Hindlimb muscle (tissue), 1 donor: Measurements from ENCODE around the gene ME2. TPM values are rescaled to one million over a fixed set of nuclear protein-coding genes. Genes with fewer than 3 reads are reported as not detected.
"Not testable (repeated sequence)": the region's sequence is repeated elsewhere in the genome, so short reads cannot be mapped to it uniquely, and the experiment has no call there.

ENCODE experiments used
- DNase-seq: peaks from one replicate; pipeline ENCODE4 v3.0.0-alpha.2; 2013
- polyA plus RNA-seq: library from polyadenylated mRNA; unstranded; fragments of 120-200 nt; gene quantifications from one replicate; pipeline ENCODE4 v1.2.1, GENCODE V29; 2013; ENCODE audit not compliant: insufficient read length

Gene ME2
- 25.4 TPM for polyA plus RNA-seq

DNA sequence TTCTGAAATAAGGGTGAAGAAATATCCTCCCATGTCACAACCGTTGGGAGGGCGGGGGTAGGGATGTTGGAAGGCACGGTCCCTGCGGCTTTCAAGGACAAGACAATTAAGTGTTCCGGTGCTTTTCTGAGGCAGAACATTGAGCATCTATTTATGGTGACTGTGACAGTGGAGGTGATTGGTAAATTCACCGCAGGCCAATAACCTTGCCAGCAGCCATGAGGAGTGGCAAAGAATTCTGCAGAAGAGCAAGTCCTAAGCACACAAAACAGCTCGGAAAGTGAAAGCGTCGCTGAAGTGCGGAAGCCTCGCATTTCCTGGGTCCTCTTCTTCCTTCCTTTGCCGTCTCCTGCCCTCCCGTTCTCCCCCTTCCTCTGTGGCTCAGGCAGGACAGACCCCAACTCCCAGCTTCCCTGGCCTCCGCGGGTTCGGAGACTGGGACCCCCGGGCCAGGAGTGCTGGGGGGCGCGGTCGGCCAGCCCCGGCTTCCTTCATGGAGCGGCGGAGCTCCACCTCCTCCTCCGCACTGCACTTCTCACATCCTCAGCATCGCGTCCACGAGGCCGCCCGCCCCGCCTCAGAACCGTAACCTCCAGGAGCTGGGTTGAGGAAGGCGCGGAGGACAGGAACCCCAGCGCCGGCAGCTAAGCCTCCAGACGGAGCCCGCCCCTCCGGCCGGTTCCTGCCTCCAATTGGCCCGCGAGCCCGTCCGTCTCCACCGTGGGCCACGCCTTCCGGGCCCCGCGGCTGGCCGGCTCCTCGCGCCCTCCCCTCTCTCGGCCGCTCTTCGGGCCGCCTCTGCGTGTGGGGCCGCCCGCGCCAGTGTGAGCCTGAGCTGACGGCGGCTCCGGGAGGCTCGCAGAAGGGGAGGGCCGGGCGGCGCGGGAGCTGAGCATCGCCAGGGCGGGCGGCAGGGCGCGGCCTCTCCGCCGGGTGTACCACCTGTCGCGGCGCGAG, at the start of gene ME2:
Gene ME2 (plus strand): TSS at position 774 of the 957 bp plus-strand sequence. CDS start 16,703 bp downstream, outside the sequence.
- DNase-seq, result peak; percentile 93

DNA sequence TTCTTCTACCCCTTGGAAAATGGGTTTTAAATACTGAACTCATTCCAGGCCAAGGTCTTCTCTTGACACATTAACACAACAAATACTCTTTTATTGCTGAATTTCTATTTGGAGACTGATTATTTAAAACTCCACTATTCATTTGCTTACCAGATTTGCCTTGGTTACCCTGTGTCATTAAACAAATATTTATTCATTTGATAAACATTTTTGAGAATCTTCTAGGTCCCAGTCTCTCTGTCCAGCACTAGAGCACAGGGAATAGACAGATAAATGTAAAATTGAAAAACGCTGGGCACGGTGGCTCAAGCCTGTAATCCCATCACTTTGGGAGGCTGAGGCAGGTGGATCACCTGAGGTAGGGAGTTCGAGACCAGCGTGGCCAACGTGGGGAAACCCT, 49.3 kb upstream of the ME2 start:
- no peak for DNase-seq

DNA sequence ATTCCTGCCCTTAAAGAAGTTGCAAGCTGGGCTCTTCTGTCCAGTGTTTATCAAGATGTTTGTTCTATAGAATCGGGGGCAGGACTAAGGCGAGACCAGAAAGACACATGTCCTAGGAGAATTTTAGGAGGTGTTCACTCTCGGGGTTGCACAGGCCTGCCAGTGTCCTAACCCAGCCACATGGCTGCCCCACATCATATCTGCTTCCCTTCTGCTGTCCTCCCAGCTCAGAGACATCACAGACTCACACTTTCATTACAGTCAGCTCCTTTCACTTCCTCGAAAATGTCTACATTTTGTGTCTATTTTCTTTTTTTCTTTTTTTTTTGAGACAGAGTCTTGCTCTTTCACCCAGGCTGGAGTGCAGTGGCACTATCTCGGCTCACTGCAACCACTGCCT, 48.4 kb upstream of the ME2 start:
- no peak for DNase-seq

DNA sequence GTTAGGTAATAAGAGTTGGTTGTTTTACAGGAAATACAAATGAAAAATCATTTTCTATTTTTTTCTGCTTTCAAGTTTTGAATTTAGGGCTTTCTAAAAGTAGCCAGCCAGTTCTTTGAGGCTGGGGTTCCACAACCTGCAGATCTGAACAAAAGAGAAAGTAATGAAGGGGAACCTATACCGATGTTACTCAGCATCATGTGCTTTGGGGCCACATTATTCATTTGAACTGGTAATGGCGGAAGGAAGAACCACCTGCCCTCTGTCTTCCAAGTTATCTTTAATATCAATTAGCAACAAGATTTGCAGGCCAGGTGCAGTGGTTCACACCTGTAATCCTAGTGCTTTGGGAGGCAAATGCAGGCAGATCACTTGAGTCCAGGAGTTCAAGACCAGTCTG, 46.2 kb upstream of the ME2 start:
- no peak for DNase-seq

DNA sequence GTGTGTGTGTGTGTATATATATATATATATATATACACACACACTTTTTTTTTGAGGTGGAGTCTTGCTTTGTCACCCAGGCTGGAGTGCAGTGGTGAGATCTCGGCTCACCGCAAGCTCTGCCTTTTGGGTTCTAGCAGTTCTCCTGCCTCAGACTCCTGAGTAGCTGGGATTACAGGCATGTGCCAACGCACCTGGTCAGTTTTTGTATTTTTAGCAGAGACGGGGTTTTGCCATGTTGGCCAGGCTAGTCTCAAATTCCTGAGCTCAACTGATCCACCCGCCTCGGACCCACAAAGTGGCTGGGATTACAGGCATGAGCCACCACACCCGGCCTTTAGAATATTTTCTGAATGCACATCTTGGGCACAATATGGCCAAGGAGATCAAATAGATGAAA, 45.4 kb upstream of the ME2 start:
- DNase-seq, result not testable (repeated sequence)

DNA sequence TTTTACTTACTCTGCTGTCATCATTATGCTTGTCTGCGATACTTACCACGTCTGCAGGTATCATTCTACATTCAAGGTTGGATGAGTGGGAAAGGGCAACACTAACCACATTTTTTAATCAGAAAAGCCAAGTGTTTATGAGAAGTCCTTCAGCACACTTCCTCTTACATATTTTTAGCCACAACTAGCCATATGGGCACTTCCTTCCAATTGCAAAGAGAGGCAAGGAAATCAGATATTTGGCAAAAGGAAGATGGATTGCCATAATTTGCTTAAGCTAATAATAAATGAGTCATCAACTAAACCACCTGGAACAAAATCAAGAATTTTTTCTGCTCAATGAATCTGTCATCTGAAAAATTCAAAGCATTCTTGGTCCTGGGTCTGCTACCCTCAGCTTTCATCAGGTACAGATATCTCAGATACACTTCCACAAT, 42.4 kb upstream of the ME2 start:
- no peak for DNase-seq

DNA sequence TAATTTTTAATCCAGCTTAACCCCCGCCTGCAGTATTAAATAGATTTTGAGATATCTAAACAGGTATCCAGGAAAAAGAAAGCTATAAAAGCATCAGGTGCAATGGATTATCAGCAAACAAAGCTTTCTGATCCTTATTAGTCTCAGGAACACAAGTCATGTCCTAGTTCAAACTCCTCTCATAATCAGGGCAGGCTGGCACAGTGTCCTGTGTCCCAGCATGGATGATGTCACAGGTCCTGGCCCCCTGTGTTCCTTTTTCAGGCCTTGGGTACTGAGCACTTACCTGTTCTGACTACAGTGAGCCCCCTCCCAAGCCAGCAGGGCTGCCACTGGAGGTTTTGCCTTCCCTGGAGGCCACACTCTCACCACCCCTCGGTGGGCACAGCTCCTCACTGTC, 39.6 kb upstream of the ME2 start:
- no peak for DNase-seq

DNA sequence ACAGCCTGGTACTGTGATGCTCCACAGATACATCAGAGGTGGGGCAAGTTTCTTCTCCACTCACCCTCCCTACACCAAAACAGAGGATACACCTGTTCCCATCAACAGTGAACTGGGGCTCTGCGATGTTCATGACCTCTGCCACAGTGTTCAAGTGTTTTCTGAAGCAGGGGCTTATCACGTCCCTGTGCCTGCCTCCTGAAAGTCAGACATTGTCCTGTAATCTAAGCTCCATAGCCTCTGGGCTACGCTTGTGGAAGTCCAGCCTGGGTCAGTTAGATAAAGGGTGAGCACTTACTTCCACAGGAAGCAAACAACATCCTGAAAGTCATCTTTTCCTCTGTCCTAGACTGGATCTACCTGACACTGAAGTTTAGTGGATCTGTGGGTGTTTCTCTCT, 38.9 kb upstream of the ME2 start:
- no peak for DNase-seq

DNA sequence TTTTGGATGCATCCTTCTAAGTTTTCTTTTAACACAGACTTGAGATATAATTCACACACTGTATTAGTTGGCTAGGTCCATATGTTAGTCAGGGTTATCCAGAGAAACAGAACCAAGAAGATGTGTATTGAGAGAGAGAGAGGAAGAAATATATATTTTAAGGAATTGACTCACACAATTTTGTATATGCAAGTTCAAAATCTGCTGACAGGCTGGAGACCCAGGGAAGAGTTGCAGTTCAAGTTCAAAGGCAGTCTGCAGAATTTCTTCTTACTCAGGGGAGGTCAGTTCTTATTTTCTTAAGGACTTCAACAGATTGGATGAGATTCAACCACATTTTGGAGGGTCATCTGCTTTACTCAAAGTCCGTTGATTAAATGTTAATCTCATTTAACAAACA, 36.1 kb upstream of the ME2 start:
- no peak for DNase-seq

DNA sequence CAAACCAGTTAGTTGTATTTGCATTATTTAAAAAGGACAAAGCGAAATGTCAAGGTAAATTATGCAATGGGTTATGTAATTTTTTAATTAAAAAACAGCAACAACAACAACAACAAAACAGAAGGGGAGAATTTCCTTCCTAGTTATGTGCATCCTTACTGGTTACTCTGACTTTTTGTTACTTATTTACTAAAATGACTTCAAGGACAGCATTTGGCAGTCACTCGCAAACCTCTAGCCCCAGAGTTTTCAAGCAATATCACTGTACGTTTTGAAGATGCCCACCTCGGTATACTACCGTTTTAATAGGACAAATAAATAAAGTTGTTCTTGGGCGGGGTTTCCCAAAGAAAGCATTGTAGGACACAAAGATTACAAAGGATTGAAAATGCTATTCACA, 34.4 kb upstream of the ME2 start:
- no peak for DNase-seq

DNA sequence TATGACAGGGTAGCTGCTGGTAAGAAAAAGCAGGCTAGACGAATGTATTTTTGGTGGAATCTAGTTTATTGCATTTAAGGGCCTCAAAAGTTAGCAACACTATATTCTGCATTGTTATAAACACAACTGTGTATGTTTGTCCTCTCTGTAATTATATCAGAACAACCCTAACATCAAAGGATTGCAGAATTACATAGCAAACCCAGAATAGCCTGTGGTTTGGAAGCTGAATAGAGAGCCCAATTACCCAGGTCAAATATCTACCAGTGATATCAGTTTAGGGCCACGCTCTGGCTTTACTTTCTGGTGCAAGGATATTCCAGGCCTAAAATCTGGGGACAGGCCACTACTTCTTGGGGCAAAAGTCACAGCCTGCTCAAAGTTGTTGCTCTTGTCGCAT, 34.0 kb upstream of the ME2 start:
- DNase-seq, result no peak

DNA sequence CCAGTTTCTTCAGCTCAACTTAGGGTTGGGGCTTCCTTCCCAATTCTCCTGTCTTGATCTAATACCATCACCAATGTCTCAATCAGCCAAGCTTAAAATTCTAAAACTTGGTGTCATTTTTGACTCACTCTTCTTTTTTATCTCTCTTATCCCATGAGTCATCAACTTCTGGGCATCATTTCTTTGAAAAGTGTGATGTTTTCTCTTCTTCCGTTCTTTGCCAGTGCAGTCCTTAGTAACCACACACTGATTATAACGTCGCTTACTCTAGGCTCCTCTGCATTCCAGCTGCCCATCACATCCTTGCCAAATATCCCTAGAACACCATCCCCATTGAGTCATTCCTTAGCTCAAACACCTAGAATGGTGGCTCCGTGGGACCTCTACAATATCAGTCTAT, 31.7 kb upstream of the ME2 start:
- DNase-seq, result no peak

DNA sequence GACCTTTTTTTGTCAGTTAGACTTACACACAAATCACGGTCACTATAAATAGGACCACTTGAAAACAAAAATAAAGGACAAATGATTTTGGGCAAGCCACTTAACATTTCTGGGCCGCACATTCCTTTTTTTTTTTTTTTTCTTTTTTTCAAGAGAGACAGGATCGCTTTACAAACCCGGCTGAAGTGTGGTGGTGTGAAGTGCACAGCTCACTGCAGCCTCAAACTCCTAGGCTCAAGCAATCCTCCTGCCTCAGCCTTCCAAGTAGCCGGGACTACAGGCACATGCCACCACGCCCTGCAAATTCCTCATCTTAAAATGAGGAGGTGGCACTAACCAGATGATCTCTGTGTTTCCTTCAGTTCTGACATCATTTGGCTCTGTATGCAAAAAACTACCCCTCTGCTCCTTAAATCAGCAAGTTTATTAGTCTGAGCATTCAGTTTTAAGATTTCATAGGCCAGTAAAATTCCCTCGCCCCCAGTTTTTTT, 30.8 kb upstream of the ME2 start:
- DNase-seq, result no peak

DNA sequence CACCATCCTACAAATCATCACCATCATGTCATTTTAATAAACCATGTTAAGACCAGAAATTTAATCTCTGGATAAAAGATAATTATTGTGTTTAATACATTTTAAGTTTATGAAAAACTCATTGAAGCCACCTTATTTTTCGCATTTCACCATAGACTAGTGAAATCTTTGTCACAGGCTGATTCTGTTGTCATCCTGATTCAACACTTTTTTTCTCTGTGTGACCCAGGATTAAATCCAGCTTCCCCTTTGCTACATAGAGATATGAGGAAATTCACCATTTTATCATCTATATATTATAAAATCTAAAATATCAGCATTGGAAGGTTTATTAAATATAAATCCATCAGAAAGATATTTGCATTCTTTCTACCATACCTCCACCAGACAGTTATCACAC, 29.9 kb upstream of the ME2 start:
- no peak for DNase-seq

DNA sequence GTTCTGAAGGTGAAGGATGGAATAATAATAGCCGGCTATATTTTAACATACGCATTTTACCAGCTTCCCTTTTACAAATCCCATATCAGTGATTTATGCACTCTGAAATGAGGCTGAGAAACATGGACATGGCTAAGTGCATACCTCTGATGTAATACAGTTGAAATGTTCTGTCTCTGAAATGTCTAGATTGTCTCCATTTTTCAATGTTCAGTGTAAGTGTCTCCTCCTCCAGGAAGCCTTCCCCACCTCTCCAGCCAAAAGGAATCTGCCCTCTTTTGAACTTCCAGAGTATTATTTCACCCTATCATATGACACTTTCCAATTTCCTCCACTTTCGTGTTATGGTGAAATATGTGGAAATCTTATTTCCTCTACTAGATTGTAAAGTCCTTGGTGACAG, 29.5 kb upstream of the ME2 start:
- no peak for DNase-seq

DNA sequence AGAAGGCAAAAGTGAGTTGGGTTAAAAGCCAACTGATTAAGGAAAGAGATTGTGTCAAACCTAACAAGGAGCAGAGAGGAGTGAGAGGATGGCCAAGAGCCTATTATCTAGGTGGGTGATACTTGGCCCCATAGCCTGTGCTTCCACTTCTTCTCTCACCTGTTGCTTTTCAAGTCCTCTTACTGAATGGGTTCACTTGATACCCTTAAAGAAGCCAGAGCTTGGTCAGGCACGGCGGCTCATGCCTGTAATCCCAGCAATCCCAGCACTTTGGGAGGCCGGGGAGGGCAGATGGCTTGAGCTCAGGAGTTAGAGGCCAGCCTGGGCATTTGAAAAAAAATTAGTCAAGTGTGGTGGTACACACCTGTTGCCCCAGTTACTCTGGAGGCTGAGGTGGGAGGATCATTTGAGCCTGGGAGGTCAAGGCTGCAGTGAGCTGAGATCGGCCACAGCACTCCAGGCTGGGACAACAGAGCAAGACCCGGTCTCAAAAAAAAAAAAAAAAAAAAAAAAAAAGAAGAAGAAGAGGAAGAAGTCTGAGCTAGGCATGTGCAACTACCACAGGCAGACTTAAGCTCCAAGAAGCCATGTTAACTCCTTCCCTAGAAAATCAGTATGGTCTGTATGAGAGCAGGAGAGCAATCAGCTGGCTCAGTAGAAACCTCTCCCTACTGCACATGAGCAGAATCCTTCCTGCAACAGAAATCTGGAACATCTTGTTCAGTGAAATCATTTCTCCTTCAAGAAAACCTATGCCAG, 28.4 kb upstream of the ME2 start:
- no peak for DNase-seq

DNA sequence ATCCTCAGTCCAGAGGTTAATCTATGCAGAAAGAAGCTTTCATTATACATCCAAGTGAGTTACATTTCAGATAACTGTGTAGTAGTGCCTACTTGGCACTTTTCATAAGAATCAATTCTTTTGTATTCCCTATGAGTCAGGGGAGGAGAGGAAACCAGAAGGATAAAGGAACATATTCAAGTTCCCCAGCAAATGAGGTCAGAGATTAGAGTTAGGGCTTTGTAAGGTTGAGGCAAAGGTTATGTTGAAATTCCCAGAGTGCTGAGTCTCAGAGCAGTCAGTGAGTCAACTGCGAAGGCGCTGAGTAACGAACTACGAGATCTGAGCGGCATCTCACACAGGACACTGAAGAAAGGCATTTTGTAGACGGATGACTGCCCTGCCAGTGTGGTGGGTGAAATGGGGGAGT, 25.1 kb upstream of the ME2 start:
- DNase-seq, result no peak

DNA sequence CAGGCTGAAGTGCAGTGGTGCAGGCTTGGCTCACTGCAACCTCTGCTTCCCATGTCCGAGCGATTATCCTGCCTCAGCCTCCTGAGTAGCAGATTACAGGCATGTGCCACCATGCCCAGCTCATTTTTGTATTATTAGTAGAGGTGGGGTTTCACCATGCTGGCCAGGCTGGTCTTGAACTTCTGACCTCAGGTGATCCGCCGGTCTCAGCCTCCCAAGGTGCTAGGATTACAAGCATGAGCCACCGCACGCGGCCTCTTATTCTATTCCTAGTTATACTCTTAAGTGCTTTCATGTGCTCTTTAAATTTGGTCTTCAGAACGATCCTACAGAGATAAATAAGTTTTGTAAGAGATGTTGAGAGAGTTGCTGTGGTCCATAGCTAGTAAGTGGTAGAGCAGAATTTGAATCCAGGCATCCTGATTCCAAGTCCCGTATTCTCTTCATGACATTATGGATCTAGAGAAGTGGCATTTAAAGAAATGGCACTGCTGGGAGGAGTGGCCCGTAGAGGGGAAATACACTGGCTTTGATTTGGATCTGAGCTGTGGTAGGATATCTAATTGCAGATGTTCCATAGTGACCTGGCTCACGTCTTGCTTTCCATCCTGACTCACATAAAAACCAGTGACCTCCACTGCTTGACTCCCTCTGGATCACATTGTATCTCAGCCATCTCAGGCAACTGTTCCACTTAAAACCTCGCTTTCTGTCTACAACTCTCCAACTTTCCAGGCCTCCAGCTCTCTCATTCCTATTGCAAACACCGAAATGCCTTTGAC, 22.8 kb upstream of the ME2 start:
- DNase-seq, result no peak

DNA sequence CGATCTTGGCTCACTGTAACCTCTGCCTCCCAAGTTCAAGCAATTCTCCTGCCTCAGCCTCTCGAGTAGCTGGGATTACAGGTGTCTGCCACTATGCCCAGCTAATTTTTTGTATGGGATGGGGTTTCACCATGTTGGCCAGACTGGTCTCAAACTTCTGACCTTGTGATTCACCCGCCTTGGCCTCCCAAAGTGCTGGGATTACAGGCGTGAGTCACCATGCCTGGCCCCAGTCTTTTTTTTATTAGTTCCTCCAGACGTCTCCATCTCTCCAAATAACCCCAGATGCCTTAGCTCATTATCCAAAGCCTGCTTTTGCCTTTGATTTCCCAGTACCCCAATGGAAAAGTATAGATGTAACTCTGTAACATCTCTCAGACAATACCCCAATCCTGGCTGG, 21.8 kb upstream of the ME2 start:
- not testable (repeated sequence) for DNase-seq

DNA sequence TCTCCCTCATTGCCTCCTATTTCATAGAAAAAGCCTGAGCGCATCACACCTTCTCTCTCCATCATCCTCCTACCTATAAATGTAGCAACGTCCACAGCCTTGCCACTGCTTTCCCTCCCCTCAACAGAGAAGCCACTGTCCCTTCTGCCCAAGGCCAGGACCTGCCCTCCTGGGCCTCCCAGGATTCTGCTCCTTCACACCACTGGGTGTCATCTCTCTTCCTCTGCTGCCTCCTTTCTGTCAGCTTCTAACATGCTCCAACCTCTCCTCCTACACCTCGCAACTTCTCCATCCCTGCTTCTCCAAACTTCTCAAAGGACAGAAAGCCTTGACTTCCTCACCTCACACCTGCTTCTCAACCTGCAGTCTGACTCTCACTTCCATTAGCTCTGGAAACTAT, 21.2 kb upstream of the ME2 start:
- no peak for DNase-seq

DNA sequence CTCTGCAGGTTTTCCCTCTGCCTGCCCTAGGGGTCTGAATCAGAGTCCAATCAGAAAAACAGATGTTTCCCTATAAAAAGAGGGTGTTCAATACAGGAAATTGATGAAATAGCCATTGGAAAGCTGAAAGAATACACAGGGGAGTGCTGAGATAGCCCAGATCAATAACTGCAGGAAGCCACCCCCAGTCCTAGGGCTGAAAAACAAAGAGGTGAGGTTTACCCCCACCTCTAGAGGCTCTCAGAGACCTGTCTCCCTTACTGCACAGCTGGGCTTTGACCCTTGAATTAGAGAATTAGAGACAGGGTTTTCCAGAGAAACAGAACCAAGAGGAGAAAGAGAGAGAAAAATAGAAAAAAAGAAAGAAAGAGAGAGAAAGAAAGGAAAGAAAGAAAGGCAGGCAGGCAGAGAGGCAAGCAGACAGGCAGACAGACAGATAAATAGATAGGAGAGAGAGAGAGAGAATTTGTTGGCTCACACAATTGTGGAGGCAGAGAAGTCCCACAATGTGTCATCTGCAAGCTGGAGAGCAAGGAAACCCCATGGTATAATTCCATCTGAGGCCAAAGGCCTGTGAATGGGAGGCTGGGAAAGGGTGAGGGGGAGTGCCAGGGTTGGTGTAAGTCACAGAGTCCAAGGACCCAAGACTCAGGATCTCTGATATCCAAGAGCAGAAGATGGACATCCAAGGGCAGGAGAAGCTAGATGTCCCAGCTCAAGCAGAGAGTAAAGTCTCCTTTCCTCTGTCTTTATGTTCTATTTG, 18.9 kb upstream of the ME2 start:
- DNase-seq, result no peak

DNA sequence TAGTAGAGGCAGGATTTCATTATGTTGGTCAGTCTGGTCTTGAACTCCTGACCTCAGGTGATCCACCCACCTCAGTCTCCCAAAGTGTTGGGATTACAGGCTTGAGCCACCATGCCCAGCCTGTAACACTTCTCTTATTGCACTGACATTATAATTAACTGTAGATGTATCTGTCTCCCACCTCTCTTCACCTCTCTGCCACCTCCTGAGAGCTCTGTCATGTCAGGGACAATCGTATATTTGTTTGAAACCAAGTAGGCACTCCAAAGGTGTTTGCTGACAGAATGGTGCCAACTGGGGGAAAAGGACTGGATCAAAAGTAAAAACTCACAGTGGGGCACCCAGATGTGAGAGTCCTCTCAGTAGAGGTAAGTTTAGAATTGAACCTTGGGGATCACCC, 17.3 kb upstream of the ME2 start:
- no peak for DNase-seq
